GM18907 (cell line): ENCODE data around the gene HOXC9.

Experiments used
- ATAC-seq: cut with Tn5 transposase; IDR thresholded peaks from one replicate; pipeline ENCODE4 v1.9.1; 2021; ENCODE audit warnings: mild to moderate bottlenecking, moderate library complexity; ENCODE audit not compliant: unreplicated experiment

The HOXC9 gene

DNA sequence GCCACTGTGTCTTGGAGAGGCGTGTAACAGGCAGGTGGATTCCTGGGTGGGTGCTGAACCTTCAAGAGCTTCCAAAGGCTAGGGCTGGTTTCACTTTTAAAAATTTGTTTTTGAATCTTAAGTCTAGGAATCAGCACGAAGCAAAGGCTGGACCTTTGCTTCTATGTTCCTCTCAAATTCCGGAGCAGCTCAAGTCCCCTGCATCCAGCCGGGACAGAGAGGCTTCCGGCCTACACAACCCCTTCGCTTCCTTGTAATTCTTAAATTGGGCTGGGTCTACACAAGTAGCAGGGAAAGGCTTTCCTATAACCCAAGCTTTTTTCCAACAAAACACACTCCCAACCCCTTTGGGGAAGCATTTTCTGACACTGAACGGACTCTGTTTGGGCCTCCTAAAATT, 37.0 kb upstream of the HOXC9 start:
- ATAC-seq: no peak

- no peak for ATAC-seq
These were observed 36.3 kb upstream of the HOXC9 start for GRCh38 chr12:53963434-53964314.

DNA sequence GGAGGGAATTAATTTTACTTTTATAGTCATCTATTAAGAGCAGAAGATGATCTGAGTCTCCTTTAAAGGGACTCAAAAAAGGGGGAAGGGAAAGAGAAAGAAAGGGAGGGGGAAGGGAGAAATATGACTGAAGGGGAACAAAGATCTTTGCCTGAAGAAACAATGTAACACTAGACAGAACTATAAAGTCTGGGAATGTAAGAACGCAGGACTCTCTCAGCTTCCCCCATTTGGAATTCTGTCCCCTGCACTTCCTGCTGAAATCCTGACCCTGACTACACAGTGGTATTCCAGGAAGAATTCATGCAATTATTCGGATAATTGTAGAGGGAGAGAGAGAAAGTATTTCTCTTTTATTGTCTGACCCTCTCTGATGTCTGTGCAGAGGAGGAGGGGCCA, 35.6 kb upstream of the HOXC9 start:
- no peak for ATAC-seq

DNA sequence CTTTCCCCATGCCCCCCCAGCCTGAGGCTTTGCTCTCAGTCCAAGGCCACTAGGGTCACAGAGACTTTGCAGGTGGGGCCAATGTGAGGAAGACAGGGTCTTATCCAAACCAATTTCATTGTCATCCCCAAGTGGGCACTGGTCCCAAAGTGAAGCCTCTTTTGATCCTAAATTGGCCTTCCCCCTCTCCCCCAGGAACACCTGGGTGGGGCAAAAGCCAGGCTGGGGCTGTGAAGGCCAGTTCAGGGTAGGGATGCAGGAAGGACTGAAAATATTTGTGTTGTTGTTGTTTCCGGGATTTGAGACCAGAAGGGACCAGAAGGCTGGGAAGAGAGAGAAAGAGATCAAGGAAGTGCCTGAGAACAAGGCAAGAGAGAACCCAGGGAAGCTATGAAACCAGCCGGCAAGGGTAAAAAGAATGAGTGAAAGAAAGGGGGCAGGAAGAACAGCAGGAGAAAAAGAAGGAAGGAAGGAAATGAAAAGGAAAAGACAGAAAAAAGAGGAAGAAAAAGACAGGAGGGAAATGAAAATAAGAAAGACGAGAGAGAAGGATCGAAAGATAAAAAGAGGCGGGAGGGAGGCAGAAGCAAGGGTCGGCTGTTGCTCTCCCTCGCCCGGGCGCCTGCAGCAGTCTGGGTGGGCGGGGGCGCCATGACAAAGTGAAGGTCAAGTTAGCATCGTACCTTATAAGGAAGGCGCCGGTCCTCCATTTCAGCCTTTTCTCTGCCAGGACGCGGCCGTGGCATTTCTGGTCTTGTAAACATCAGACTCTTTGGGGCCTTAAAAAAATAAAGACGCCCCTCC, 34.5 kb upstream of the HOXC9 start:
- no peak for ATAC-seq

GRCh38 chr12:53966085-53966384, 33.9 kb upstream of the HOXC9 start:
- ATAC-seq: no peak

DNA sequence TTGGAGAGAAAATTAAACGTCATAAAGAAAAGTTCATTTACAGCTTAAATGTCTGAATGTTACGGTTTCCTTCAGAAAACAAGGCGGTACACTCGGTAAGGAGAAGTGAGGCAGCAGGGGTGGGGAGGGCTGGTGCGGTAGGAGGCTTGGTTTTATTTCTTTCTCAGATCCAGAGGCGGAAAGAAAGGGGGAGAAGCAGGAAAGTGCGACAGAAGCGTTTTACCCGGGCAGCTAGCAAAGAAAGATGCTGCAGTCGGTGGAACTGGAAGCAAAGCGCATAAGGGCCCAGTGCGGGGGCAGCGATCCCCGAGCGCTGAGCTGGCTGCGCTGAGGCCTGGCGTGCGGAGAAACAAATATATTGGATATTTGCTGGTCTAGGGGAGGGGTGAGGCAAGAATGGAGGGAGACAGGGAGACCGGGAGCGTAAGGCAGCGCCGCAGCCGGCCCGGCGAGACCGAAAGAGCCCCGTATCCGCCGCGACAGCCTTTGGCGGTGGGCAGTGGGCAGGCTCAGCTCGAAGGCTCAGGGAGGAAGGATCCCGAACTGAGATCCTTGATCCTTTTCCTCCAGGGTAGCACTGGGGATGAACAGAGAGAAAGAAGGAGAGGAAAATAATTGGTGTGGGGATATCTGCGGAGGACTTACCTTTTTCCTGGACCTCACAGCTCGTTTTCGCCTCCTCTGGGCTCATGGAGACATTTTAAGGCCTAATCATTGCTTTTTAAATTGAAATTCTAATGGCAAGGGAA, 33.4 kb upstream of the HOXC9 start:
- ATAC-seq: no peak

DNA sequence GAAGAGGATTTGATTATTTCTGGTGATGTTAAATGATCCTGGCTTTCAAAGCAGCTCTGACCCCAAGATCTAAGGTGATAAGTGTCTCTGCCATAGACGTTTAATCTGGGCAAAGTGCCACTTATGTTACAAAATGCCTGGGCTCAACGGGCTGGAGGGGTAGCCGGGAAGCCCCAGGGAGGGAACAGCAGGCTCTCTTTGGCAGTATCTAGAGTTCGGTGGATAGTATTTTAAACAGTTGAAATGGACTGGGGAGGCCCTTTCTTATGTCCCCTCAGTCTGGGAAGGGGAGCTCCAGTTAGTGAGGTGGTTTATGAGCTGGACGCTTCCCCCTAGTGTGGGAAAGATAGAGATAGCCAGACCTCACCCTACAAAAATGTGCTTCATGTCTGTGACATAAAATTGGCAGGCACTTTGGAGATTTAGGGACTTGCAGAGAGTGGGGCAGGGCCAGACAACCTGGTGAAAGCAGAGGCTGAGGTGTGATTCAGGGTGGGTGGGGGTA, 32.5 kb upstream of the HOXC9 start:
- no peak for ATAC-seq

DNA sequence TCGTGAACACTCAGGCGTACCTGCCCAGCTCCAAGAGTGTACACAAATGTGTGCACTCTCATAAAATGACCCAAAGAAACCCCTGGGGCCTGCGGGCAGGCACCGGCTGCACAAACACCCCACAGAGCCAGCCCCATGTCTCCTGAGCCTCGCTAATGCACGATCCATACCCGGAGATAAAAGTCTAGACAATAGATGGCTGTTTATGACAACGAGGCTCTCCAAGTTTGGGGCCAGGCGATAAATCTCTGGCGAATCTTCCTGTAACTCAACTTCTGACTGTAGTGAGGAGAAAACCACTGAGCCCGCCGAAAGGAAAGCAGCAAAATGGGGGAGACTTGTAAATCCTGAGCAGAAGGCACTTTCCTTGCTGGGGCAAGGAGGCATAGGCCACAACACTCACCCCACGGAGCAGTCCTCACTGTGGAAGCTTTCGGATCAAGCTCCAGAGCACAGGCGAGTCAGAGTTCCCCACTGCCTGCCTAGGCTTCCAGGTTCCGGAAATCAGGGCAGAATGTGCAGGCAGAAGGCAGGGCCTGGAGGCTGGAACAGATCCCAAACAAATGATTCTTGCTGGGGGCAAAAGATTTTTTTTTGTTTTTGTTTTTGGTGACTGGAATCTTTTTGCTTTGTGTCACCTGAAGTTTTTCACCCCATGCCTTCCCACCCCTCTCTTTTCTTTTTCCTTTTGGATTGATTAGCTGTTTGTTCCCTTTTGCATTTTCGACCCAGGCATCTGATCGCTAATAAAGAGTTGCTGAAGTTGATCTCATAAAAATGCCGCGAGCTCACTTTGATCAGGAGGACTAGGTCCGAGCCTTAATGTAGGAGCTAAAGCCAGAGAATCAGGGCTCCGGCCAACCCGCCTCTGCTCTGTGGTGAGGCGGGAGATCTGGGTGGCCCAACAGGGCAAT, 31.5 kb upstream of the HOXC9 start:
- no peak for ATAC-seq

- ATAC-seq: no peak
These were observed 30.2 kb upstream of the HOXC9 start for GRCh38 chr12:53969588-53970259.

DNA sequence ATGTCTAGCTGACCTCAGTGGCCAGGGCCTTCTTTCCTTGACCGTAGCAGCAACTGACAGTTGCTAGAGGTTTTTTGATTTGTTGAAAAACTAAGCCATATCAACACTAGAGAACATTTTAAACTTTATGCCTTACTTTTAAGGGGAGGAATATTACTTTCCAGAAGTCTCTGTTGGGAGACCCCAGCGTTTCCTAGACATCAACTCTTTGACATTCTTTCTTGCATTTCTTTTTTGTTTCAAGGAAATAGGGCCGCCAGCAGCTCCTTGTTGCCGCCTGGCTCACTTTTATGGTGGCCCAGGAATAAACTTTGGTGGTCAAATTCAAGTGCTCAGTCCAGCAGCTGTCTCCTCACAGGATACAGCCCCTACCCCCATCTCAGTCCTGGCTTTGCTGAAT, 29.5 kb upstream of the HOXC9 start:
- ATAC-seq: no peak

DNA sequence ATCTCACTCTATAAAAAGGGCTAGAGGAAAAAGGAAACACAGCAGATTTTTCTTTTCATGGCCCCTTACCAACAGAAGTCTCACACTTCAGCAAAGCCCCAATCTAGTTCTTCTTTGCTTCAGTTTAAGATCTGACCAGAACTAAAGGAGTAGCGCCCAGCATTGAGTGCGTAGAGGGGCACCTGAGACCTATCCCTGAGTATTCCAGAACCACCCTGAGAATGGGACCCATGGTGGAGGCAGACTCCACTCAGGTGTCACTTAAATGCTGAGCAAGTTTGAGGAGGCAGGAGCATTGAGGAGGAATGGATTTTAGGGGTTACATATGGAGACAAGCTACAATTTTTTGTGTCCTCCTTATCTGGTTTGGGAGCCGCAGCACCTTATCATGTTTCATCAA, 28.8 kb upstream of the HOXC9 start:
- ATAC-seq: no peak

- no peak for ATAC-seq
These were observed 28.3 kb upstream of the HOXC9 start for GRCh38 chr12:53971686-53972085.

GRCh38 chr12:53972152-53972702, 27.7 kb upstream of the HOXC9 start:
- no peak for ATAC-seq

- no peak for ATAC-seq
These were observed 27.2 kb upstream of the HOXC9 start, which contains the start of gene HOXC11 for GRCh38 chr12:53972722-53973235. HOXC11 (plus strand) TSS chr12:53973126; CDS start chr12:53973242, 116 bp downstream.

- ATAC-seq: no peak
These were observed 26.5 kb upstream of the HOXC9 start for GRCh38 chr12:53973236-53974042.

- no peak for ATAC-seq
These were observed 25.6 kb upstream of the HOXC9 start, which contains the start of gene HOTAIR for GRCh38 chr12:53974084-53975063. HOTAIR (minus strand) TSS chr12:53974954.

DNA sequence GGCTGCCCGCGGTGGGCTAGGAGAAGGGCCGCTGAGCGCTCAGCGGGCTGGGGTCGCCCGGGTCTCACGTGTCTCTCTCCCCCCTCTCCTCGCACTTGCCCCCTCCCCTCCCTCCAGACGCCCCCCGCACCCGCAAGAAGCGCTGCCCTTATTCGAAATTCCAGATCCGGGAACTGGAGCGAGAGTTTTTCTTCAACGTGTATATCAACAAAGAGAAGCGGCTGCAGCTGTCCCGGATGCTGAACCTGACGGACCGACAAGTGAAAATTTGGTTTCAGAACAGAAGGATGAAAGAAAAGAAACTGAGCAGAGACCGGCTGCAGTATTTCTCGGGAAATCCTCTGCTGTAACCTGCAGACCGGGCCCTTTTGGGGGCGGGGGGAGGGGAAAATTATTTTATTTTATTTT, 24.9 kb upstream of the HOXC9 start:
- no peak for ATAC-seq
